ENCODE results near the gene ACSL1.

GRCh38 chr4:184782731-184783373 is 42.9 kb downstream of the ACSL1 start:
- TF ChIP-seq REST (IDR thresholded peaks at IDR 0.05; ENCODE audit: insufficient read depth in 1 of 2, low read depth in 2 of 2, low read length in 2 of 2) = no peak
- no peak for TF ChIP-seq TAF1 (IDR thresholded peaks at IDR 0.05; ENCODE audit: borderline replicate concordance, insufficient read depth, low read length)
- no peak for TF ChIP-seq SIN3A (IDR thresholded peaks at IDR 0.05; ENCODE audit: borderline replicate concordance, insufficient read depth, low read length)
- TF ChIP-seq POLR2AphosphoS5 (IDR thresholded peaks at IDR 0.05; ENCODE audit: low read depth, low read length) = no peak
- no peak for TF ChIP-seq FOXP2 (optimal IDR thresholded peaks at IDR 0.05; ENCODE audit: borderline replicate concordance, extremely low read depth, extremely low read length, insufficient read depth)
